Upper lobe of right lung (tissue), 1 donor: Measurements from ENCODE around the gene HSPG2. TPM values are rescaled to one million over a fixed set of nuclear protein-coding genes. Genes with fewer than 3 reads are reported as not detected.

Experiments used
- ATAC-seq: fragments of 200-7000 bp; cut with Tn5 transposase; one replicate; pipeline ENCODE4 v1.9.1; 2020; ENCODE audit warnings: mild to moderate bottlenecking, moderate library complexity
- DNase-seq: peaks from one replicate; pipeline ENCODE4 v3.0.0-alpha.2; 2020
- H3K27ac ChIP-seq: fragments of 200-600 bp; one replicate; pipeline ENCODE4 v1.8.0; 2022
- H3K27me3 ChIP-seq: fragments of 200-600 bp; one replicate; pipeline ENCODE4 v1.8.0; 2022; ENCODE audit warnings: mild to moderate bottlenecking
- H3K36me3 ChIP-seq: fragments of 200-600 bp; one replicate; pipeline ENCODE4 v1.8.0; 2022
- H3K4me1 ChIP-seq: fragments of 200-600 bp; one replicate; pipeline ENCODE4 v1.8.0; 2022
- H3K4me3 ChIP-seq: fragments of 200-600 bp; one replicate; pipeline ENCODE4 v1.8.0; 2022; ENCODE audit warnings: mild to moderate bottlenecking
- H3K9me3 ChIP-seq: fragments of 200-600 bp; one replicate; pipeline ENCODE4 v1.8.0; 2022
- intact Hi-C: fragments of 100-400 bp; cut with DNase I; formaldehyde crosslinking; loops from one replicate; pipeline ENCODE4 v1.11.0; 2022
- total RNA-seq: library from RNA; stranded (reverse); fragmentation: NEBNext Ultra II Directional; extraction: Animal tissue kit (Norgen Biotek cat#: 25700); gene quantifications from one replicate; pipeline ENCODE4 v1.2.1, GENCODE V29; 2021
- TF ChIP-seq, protein P1 (sequence below): fragments of 200-600 bp; IDR thresholded peaks from one replicate; pipeline ENCODE4 v1.8.0; 2022; ENCODE audit warnings: antibody characterized with exemption
- donor health status: DM: no; HTN: yes; CAD: no; lungs with severe emphysema.

The HSPG2 gene
- total RNA-seq, 1 donor from 2014 or later, result 393 TPM

DNA sequence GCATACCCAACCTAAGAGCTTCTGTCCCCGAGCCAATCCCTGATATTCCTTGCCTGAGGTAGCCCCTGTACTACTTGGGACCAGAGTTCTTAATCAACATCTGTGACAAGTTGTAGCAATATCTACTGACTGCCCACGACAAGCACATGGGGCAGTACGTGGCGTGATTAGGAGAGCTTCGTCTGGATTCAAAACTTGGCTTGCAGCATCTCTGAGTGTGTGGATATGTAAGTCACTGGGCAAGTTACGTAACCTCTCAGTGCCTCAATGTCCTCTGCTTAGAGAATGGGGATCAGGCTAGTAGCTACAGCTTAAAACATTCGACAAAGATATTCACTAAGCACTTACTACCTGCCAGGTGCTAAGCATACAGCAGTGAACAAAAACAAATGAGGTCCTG lies 5.0 kb downstream of the HSPG2 start:
- intact Hi-C loops, result no loop called here
- H3K27me3 ChIP-seq, result no peaks in the 10 kb centered on the region
- peaks cover 66% of the 10 kb centered on the region for H3K4me1 ChIP-seq
- TF ChIP-seq, protein P1, sequence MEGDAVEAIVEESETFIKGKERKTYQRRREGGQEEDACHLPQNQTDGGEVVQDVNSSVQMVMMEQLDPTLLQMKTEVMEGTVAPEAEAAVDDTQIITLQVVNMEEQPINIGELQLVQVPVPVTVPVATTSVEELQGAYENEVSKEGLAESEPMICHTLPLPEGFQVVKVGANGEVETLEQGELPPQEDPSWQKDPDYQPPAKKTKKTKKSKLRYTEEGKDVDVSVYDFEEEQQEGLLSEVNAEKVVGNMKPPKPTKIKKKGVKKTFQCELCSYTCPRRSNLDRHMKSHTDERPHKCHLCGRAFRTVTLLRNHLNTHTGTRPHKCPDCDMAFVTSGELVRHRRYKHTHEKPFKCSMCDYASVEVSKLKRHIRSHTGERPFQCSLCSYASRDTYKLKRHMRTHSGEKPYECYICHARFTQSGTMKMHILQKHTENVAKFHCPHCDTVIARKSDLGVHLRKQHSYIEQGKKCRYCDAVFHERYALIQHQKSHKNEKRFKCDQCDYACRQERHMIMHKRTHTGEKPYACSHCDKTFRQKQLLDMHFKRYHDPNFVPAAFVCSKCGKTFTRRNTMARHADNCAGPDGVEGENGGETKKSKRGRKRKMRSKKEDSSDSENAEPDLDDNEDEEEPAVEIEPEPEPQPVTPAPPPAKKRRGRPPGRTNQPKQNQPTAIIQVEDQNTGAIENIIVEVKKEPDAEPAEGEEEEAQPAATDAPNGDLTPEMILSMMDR, result no peak
- peak overlapping the region; percentile 80 for H3K27ac ChIP-seq
- ATAC-seq, result peak; percentile 6
- H3K9me3 ChIP-seq, result no peaks in the 10 kb centered on the region
- H3K36me3 ChIP-seq, result no peaks in the 10 kb centered on the region
- no peak for DNase-seq
- H3K4me3 ChIP-seq, result no peak overlapping the region

DNA sequence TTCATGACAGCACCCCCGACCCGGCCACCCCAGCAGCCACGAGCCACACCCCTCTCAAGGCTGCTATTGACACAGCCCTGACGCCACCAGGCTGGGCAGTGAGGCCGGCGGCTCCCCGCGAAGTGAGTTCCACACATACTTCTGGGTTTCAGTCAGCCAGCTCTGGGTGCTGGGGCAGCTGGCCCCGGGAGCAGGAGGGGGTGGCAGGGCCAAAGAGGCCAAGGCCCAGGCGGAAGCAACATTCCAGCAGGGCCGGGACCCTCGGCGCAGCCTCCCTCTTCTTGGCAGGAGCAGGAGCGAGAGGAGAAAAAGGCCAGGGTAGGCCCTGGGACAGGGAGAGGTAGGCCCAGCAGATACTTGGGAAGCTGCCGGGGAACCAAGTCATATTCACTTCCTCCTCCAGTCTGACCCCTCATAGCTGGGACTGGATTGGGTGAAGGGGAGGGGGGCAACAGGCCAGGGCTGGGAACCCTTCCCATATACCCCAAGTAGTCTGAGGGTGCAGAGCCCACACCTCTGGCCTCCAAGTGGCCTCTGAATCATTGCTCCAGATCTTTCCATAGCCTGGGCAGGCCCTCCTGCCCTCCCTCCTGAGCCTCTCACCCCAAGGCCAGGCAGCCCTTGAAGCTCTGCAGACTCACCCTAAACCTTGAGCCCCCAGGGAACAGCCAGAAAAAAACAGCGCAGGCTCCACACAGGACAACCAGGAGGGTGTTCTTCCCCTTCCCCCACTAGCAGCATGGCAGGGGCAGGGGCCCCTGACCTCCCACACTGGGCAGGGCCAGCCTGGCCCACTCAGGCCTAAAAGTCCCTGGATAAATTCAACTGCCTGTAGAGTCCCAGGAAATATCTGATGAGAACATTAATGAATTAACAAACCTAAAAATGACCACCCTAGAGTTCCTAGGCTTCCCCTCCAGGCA lies 5.7 kb downstream of the HSPG2 start:
- peaks cover 73% of the 10 kb centered on the region for H3K4me1 ChIP-seq
- H3K4me3 ChIP-seq, result no peak overlapping the region
- intact Hi-C loops, result no loop called here
- DNase-seq (peak; percentile 89), ATAC-seq (peak; percentile 81)
- TF ChIP-seq, protein P1, result no peak
- no peaks in the 10 kb centered on the region for H3K9me3 ChIP-seq
- peak overlapping the region; percentile 80 for H3K27ac ChIP-seq
- H3K36me3 ChIP-seq, result no peaks in the 10 kb centered on the region
- no peaks in the 10 kb centered on the region for H3K27me3 ChIP-seq

DNA sequence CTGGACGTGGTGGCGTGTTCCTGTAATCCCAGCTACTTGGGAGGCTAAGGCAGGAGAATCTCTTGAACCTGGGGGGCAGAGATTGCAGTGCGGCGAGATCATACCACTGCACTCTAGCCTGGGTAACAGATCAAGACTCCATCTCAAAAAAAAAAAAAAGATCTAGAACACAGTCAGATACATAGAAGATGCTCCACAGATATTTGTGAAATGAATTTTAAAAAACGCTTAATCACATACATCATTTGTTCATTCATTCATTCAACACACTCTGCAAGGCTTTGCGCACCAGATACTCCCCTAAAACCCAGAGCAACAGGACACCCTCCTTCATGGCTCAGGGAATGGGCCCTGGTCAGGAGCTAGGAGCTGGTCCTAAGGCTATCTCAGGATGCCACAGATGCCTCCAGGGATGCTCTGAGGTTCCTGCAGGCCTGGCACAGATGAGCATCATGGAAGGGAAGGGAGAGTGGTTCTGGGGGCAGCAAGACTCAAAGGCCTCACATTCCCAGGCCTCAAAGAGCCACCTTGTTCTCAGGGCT lies 6.4 kb downstream of the HSPG2 start:
- TF ChIP-seq, protein P1, result no peak
- H3K4me1 ChIP-seq, result peaks cover 80% of the 10 kb centered on the region
- no peaks in the 10 kb centered on the region for H3K36me3 ChIP-seq
- intact Hi-C loops, result no loop called here
- no peaks in the 10 kb centered on the region for H3K27me3 ChIP-seq
- peak overlapping the region; percentile 80 for H3K27ac ChIP-seq
- H3K9me3 ChIP-seq, result no peaks in the 10 kb centered on the region
- ATAC-seq (no peak), DNase-seq (no peak)
- H3K4me3 ChIP-seq, result no peak overlapping the region

DNA sequence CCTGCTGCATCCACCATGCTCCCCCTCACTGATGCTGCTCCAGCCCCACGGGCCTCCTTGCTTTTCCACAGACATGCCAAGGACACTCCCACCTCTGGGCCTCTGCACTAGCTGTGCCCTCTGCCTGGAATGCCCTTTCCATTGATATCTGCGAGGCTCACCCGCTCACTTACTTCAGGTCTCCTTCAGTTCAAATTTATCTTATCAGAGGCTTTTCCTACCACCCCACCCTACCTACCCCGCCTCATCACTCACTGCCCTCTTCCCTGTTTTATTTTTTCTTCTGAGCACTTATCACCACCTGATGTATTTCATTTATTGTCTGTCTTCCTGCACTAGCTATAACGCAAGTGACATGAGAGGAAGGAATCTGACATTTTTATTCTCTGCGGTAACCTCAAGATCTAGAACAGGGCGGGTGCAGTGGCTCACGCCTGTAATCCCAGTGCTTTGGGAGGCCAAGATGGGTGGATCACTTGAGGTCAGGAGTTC lies 7.0 kb downstream of the HSPG2 start:
- Histone ChIP-seq H3K4me3 (no peak overlapping the region), H3K36me3 (no peaks in the 10 kb centered on the region), H3K27me3 (no peaks in the 10 kb centered on the region), H3K9me3 (no peaks in the 10 kb centered on the region), H3K4me1 (peaks cover 81% of the 10 kb centered on the region), H3K27ac (peak overlapping the region; percentile 80)
- TF ChIP-seq, protein P1, result no peak
- intact Hi-C loops, result no loop called here
- no peak for DNase-seq
- ATAC-seq, result no peak

DNA sequence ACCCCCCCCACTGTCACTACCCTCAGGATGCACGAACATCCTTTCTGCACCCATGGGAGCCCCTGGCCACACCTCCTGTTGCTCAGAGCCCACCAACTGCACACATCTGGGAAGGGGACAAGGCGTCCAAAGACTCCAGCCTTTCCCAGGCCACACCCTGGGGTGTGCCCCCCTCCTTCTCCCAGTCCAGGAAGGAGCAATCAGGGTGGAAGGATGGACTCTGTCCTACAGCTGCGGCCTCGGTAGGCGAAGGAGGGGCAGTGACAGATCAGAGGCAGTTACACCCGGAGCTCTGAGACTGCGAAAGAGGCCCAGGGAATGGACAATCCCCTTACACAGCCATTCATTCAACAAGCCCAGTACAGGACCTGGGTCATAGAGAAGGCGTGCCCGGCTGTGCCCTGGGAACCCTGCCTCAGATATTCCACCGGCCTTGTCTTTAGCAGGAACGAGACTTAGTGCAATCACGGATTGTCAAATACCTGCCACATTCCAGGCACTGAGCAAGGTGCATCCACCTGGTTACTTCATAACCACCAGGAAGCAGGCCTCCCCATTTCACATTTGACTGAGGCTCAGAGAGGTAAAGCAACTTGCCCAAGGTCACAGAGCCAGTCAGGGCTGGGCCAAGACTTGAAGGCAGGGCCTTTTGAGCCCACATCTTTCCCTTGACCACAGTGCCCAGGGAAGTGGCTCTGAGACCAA lies 9.4 kb downstream of the HSPG2 start:
- Histone ChIP-seq H3K4me3 (no peak overlapping the region), H3K27me3 (no peaks in the 10 kb centered on the region), H3K36me3 (no peaks in the 10 kb centered on the region), H3K9me3 (no peaks in the 10 kb centered on the region), H3K4me1 (peaks cover 81% of the 10 kb centered on the region), H3K27ac (peak overlapping the region; percentile 79)
- ATAC-seq (peak; percentile 23), DNase-seq (no peak)
- intact Hi-C loops, result no loop called here
- TF ChIP-seq, protein P1, result no peak
